HG02642 (cell line): ENCODE results near the gene RSRC1.
"Not testable (repeated sequence)": the region's sequence is repeated elsewhere in the genome, so short reads cannot be mapped to it uniquely, and the experiment has no call there.

Experiments used
- ATAC-seq: cut with Tn5 transposase; IDR thresholded peaks from one replicate; pipeline ENCODE4 v1.9.1; 2021; ENCODE audit warnings: mild to moderate bottlenecking; ENCODE audit not compliant: unreplicated experiment, poor library complexity

Gene RSRC1

GRCh38 chr3:158297940-158298339, 188.1 kb downstream of the RSRC1 start:
- no peak for ATAC-seq

- no peak for ATAC-seq
Observed at GRCh38 chr3:158308236-158308928, 198.5 kb downstream of the RSRC1 start.

GRCh38 chr3:158312560-158313141, 202.8 kb downstream of the RSRC1 start:
- no peak for ATAC-seq

- ATAC-seq: peak; percentile 56
Observed at GRCh38 chr3:158313338-158313927, 203.5 kb downstream of the RSRC1 start.

GRCh38 chr3:158314426-158315357, 204.8 kb downstream of the RSRC1 start:
- ATAC-seq: peak; percentile 43

- ATAC-seq: not testable (repeated sequence)
Observed at GRCh38 chr3:158329696-158330441, 220.0 kb downstream of the RSRC1 start.

GRCh38 chr3:158330870-158331269, 221.0 kb downstream of the RSRC1 start:
- ATAC-seq: no peak

- no peak for ATAC-seq
Observed at GRCh38 chr3:158333736-158334135, 223.8 kb downstream of the RSRC1 start.

GRCh38 chr3:158337110-158337509, 227.2 kb downstream of the RSRC1 start:
- no peak for ATAC-seq

- ATAC-seq: no peak
Observed at GRCh38 chr3:158339638-158340037, 229.7 kb downstream of the RSRC1 start.

- ATAC-seq: not testable (repeated sequence)
Observed at GRCh38 chr3:158340951-158341350, 231.1 kb downstream of the RSRC1 start.

- no peak for ATAC-seq
Observed at GRCh38 chr3:158347966-158348365, 238.1 kb downstream of the RSRC1 start.

- ATAC-seq: no peak
Observed at GRCh38 chr3:158350971-158351370, 241.1 kb downstream of the RSRC1 start.

- peak; percentile 53 for ATAC-seq
Observed at GRCh38 chr3:158352551-158352950, 242.7 kb downstream of the RSRC1 start.

- ATAC-seq: peak; percentile 45
Observed at GRCh38 chr3:158354713-158355112, 244.8 kb downstream of the RSRC1 start.

- ATAC-seq: peak; percentile 88
Observed at GRCh38 chr3:158355623-158356588, 246.0 kb downstream of the RSRC1 start.

- no peak for ATAC-seq
Observed at GRCh38 chr3:158359339-158359738, 249.4 kb downstream of the RSRC1 start.

GRCh38 chr3:158360756-158361448, 251.0 kb downstream of the RSRC1 start:
- ATAC-seq: no peak
